ENCODE data around the gene IFIT3. TPM values are rescaled to one million over a fixed set of nuclear protein-coding genes. Genes with fewer than 3 reads are reported as not detected.

IFIT3 gene
- total RNA-seq, 2 experiments from 2014 or later, result 11.5 to 12.8 TPM

- ChIA-PET CTCF (no interaction called here), POLR2A (no interaction called here)
- no peaks in the 10 kb centered on the region for H3K27me3 Mint-ChIP-seq
- no peak overlapping the region for H3K27ac Mint-ChIP-seq
- H3K4me1 Mint-ChIP-seq (ENCODE audit: low read depth), result peaks cover 41% of the 10 kb centered on the region
- H3K27me3 ChIP-seq (ENCODE audit: control insufficient read depth in 1 of 2, insufficient read depth in 2 of 2, low read length in 2 of 2), result no peaks in the 10 kb centered on the region
- intact Hi-C loops (cut with DNase I, micrococcal nuclease), result loop anchor here in 1 of 2 experiments (10.0 kb wide), 1 partner anchor 267 kb away; no protein-coding TSS in a partner anchor
- peaks cover 9% of the 10 kb centered on the region for H3K36me3 Mint-ChIP-seq (ENCODE audit: low read depth)
- H3K4me3 ChIP-seq (ENCODE audit: low read length), result no peak overlapping the region
- H3K4me3 Mint-ChIP-seq, result no peak overlapping the region
- no peaks in the 10 kb centered on the region for H3K4me1 ChIP-seq (ENCODE audit: insufficient read depth, low read length)
- H3K9me3 ChIP-seq (ENCODE audit: control insufficient read depth in 1 of 2, insufficient read depth in 1 of 2, low read length in 2 of 2), result peaks cover 0 to 6% of the 10 kb centered on the region in 2 experiments
- no peak for ATAC-seq (ENCODE audit: poor library complexity)
- no peak for TF ChIP-seq CTCF (IDR thresholded peaks at IDR 0.05)
- H3K36me3 ChIP-seq (ENCODE audit: insufficient read depth, low read length), result no peaks in the 10 kb centered on the region
- no peak for DNase-seq
- peaks cover 6% of the 10 kb centered on the region for H3K9me3 Mint-ChIP-seq
- no peak overlapping the region for H3K27ac ChIP-seq (ENCODE audit: low read depth in 1 of 2, low read length in 2 of 2)
Measured at GRCh38 chr10:89297356-89297755, 30.4 kb upstream of the IFIT3 start.

GRCh38 chr10:89297791-89298190 is 30.0 kb upstream of the IFIT3 start:
- Histone ChIP-seq H3K27me3 (ENCODE audit: control insufficient read depth in 1 of 2, insufficient read depth in 2 of 2, low read length in 2 of 2) (no peaks in the 10 kb centered on the region), H3K4me3 (ENCODE audit: low read length) (no peak overlapping the region), H3K36me3 (ENCODE audit: insufficient read depth, low read length) (no peaks in the 10 kb centered on the region), H3K27ac (ENCODE audit: low read depth in 1 of 2, low read length in 2 of 2) (no peak overlapping the region), H3K9me3 (ENCODE audit: control insufficient read depth in 1 of 2, insufficient read depth in 1 of 2, low read length in 2 of 2) (peaks cover 0 to 6% of the 10 kb centered on the region in 2 experiments), H3K4me1 (ENCODE audit: insufficient read depth, low read length) (peaks cover 2% of the 10 kb centered on the region)
- H3K4me3 Mint-ChIP-seq, result no peak overlapping the region
- no peaks in the 10 kb centered on the region for H3K27me3 Mint-ChIP-seq
- peaks cover 45% of the 10 kb centered on the region for H3K4me1 Mint-ChIP-seq (ENCODE audit: low read depth)
- ATAC-seq (ENCODE audit: poor library complexity), result no peak
- intact Hi-C loops (cut with DNase I, micrococcal nuclease), result loop anchor here in 1 of 2 experiments (10.0 kb wide), 1 partner anchor 267 kb away; no protein-coding TSS in a partner anchor
- peaks cover 13% of the 10 kb centered on the region for H3K36me3 Mint-ChIP-seq (ENCODE audit: low read depth)
- DNase-seq, result no peak
- POLR2A ChIA-PET, result no interaction called here
- H3K27ac Mint-ChIP-seq, result no peak overlapping the region
- TF ChIP-seq CTCF (IDR thresholded peaks at IDR 0.05), result no peak
- peaks cover 6% of the 10 kb centered on the region for H3K9me3 Mint-ChIP-seq
- CTCF ChIA-PET, result no interaction called here

- Histone ChIP-seq H3K27ac (ENCODE audit: low read depth in 1 of 2, low read length in 2 of 2) (no peak overlapping the region), H3K36me3 (ENCODE audit: insufficient read depth, low read length) (no peaks in the 10 kb centered on the region), H3K4me3 (ENCODE audit: low read length) (no peak overlapping the region), H3K27me3 (ENCODE audit: control insufficient read depth in 1 of 2, insufficient read depth in 2 of 2, low read length in 2 of 2) (no peaks in the 10 kb centered on the region), H3K9me3 (ENCODE audit: control insufficient read depth in 1 of 2, insufficient read depth in 1 of 2, low read length in 2 of 2) (peaks cover 0 to 6% of the 10 kb centered on the region in 2 experiments), H3K4me1 (ENCODE audit: insufficient read depth, low read length) (peaks cover 13% of the 10 kb centered on the region)
- Mint-ChIP-seq H3K4me1 (ENCODE audit: low read depth) (peaks cover 51% of the 10 kb centered on the region), H3K36me3 (ENCODE audit: low read depth) (peaks cover 24% of the 10 kb centered on the region), H3K27me3 (no peaks in the 10 kb centered on the region), H3K4me3 (no peak overlapping the region), H3K27ac (peak overlapping the region; percentile 99), H3K9me3 (peaks cover 6% of the 10 kb centered on the region)
- intact Hi-C loops (cut with DNase I, micrococcal nuclease), result loop anchor here in 1 of 2 experiments (10.0 kb wide), 1 partner anchor 266 kb away; no protein-coding TSS in a partner anchor
- no peak for ATAC-seq (ENCODE audit: poor library complexity)
- TF ChIP-seq CTCF (IDR thresholded peaks at IDR 0.05), result no peak
- CTCF ChIA-PET, result interaction anchor here (0.8 kb wide), 1 partner anchor 70 kb away, joined by 3 read pairs; no protein-coding TSS in a partner anchor
- no peak for DNase-seq
- POLR2A ChIA-PET, result interaction anchor here (1.6 kb wide), 1 partner anchor 115 kb away, joined by 5 read pairs; the partner anchor contains the start of gene IFIT5
Measured at GRCh38 chr10:89299031-89299430, 28.8 kb upstream of the IFIT3 start.
